GM19099 (cell line): ENCODE data around the gene NEDD9.
A peak's percentile ranks its signal among the peaks of the same experiment; 100 is the strongest.

Experiments used
- POLR2A ChIP-seq: IDR thresholded peaks from 3 replicates; pipeline ENCODE4 v1.6.1; 2011; ENCODE audit warnings: low read depth; ENCODE audit not compliant: insufficient read length; ENCODE audit errors: extremely low read depth

The NEDD9 gene

GRCh38 chr6:11218538-11219399 lies 13.7 kb downstream of the NEDD9 start:
- TF ChIP-seq POLR2A: no peak

- peak; percentile 15 for TF ChIP-seq POLR2A
Observed at GRCh38 chr6:11218102-11218442, 14.4 kb downstream of the NEDD9 start.

GRCh38 chr6:11217360-11218101 lies 14.9 kb downstream of the NEDD9 start:
- TF ChIP-seq POLR2A: no peak

- TF ChIP-seq POLR2A: no peak
Observed at GRCh38 chr6:11215773-11216172, 16.7 kb downstream of the NEDD9 start.

- TF ChIP-seq POLR2A: no peak
Observed at GRCh38 chr6:11214901-11215300, 17.6 kb downstream of the NEDD9 start.

GRCh38 chr6:11214084-11214833 lies 18.2 kb downstream of the NEDD9 start:
- no peak for TF ChIP-seq POLR2A

- no peak for TF ChIP-seq POLR2A
Observed at GRCh38 chr6:11213422-11214021, 18.9 kb downstream of the NEDD9 start.

GRCh38 chr6:11212664-11213063 lies 19.8 kb downstream of the NEDD9 start:
- TF ChIP-seq POLR2A: no peak

GRCh38 chr6:11211254-11211653 lies 21.2 kb downstream of the NEDD9 start:
- no peak for TF ChIP-seq POLR2A

GRCh38 chr6:11210386-11211138 lies 21.9 kb downstream of the NEDD9 start:
- no peak for TF ChIP-seq POLR2A

GRCh38 chr6:11209906-11210305 lies 22.6 kb downstream of the NEDD9 start:
- TF ChIP-seq POLR2A: no peak

GRCh38 chr6:11209369-11209768 lies 23.1 kb downstream of the NEDD9 start:
- TF ChIP-seq POLR2A: no peak

GRCh38 chr6:11208854-11209253 lies 23.6 kb downstream of the NEDD9 start:
- no peak for TF ChIP-seq POLR2A

GRCh38 chr6:11208267-11208666 lies 24.2 kb downstream of the NEDD9 start:
- TF ChIP-seq POLR2A: no peak
